HG03097 (cell line): Measurements from ENCODE around the gene HEATR1.
"Not testable (repeated sequence)": the region's sequence is repeated elsewhere in the genome, so short reads cannot be mapped to it uniquely, and the experiment has no call there.

Experiments
- ATAC-seq: cut with Tn5 transposase; IDR thresholded peaks from one replicate; pipeline ENCODE4 v1.9.1; 2021; ENCODE audit not compliant: unreplicated experiment, low FRiP score

HEATR1 gene

GRCh38 chr1:236514703-236515442 is 89.4 kb downstream of the HEATR1 start:
- no peak for ATAC-seq

GRCh38 chr1:236511735-236512418 is 92.4 kb downstream of the HEATR1 start:
- no peak for ATAC-seq

- ATAC-seq = no peak
Measured at GRCh38 chr1:236509647-236510401, 94.5 kb downstream of the HEATR1 start.

- no peak for ATAC-seq
Measured at GRCh38 chr1:236509203-236509602, 95.1 kb downstream of the HEATR1 start.

- ATAC-seq = no peak
Measured at GRCh38 chr1:236508593-236509027, 95.7 kb downstream of the HEATR1 start.

GRCh38 chr1:236507022-236507700 is 97.2 kb downstream of the HEATR1 start:
- ATAC-seq = no peak

GRCh38 chr1:236504338-236504737 is 100.0 kb downstream of the HEATR1 start:
- ATAC-seq = not testable (repeated sequence)

GRCh38 chr1:236502972-236503639 is 101.2 kb downstream of the HEATR1 start:
- no peak for ATAC-seq

- ATAC-seq = no peak
Measured at GRCh38 chr1:236502579-236502971, 101.7 kb downstream of the HEATR1 start.

- ATAC-seq = no peak
Measured at GRCh38 chr1:236501093-236501492, 103.2 kb downstream of the HEATR1 start.
